NCI-H1105 treated with DMSO at 0.1 percent for 48 hours (cell line): ENCODE results near the gene CAP1.
"Not testable (repeated sequence)": the region's sequence is repeated elsewhere in the genome, so short reads cannot be mapped to it uniquely, and the experiment has no call there.

ENCODE experiments used
- DNase-seq: peaks from one replicate; lab custom pipeline; 2025; lab: John Stamatoyannopoulos, UW

The CAP1 gene, protein sequence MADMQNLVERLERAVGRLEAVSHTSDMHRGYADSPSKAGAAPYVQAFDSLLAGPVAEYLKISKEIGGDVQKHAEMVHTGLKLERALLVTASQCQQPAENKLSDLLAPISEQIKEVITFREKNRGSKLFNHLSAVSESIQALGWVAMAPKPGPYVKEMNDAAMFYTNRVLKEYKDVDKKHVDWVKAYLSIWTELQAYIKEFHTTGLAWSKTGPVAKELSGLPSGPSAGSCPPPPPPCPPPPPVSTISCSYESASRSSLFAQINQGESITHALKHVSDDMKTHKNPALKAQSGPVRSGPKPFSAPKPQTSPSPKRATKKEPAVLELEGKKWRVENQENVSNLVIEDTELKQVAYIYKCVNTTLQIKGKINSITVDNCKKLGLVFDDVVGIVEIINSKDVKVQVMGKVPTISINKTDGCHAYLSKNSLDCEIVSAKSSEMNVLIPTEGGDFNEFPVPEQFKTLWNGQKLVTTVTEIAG

DNA sequence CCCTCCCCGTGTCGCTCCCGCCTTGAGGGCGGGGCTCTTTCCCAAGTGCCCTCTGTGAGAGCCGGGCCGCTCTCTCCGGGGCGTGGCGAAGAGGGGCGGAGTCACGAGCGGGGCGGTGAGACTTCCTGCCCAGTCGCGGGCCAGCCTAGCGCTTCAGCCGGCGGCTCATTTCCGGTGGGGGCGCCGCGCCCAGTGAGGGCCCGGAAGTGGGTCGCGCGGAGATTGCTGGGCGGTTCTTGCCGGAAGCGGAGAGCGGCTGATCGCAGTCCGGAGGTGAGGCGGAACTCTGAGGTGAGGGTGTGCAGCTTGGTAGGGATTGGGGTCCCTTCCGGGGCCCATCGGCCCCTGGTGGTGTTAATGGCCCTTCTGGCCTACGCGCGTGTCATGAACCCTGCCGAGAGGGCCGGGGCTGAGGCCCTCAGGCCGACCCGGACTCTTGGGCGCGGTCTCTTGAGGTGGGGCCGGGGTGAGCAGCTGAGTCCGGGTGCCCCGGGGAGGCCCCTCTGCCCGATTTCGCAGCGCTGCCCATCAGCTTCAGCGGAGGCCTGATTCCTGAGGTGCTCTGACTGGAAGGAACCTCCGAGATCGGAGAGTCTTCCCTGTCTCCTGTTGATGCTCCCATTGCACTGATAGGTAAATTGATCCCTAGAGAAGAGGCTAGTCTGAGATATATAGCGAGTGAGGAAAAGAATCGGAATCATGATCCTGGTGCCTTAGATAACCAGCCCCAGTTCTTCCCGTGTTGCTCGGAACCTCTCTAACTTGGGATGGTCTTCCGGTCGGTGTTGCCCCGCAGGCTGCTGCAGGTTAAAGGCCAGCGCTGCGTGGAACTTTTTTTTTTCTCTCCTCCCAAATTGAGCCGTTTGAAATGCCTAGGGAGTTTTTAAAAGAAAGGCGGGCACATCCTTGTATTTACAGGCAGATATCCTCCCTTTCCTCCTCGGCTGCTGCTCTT lies at the start of gene CAP1:
Gene CAP1, plus strand, starts transcription at position 219 of the 955 bp plus-strand sequence. CDS start 18,618 bp downstream, outside the sequence.
- peak; percentile 97 for DNase-seq

DNA sequence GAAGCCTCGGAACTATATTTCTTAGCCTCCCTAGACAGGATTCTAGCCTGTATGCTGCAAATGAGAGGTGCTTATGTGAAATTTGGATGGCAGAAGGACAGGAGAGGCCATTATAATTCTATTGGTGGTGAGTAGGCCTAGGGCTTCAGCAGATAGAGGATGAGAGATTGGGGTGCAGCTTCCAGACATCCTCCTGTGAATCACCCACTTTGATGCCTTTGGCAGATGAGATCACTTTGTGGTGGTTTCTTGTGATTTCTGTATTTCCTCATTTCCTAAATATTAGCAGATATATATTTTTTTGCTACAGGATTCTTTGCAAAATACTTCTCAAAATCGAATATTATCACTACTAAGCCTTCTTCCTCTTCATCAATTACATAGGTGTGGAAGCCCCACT lies 48.3 kb upstream of the CAP1 start:
- DNase-seq: no peak

DNA sequence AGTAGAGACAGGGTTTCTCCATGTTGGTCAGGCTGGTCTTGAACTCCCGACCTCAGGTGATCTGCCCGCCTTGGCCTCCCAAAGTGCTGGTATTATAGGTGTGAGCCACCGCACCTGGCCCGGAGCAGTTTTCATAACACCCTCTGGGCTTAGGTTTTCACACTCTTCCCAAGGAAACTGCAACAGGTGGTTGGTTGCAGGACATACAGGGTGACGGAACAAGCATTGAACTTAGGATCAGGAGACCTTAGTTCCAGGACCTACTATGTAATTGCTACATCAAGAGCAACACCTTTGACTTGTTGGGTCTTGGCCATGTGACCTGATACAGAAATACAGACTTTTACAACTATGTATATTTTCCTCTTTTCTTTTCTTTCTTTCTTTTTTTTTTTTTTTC lies 47.6 kb upstream of the CAP1 start:
- DNase-seq: no peak

DNA sequence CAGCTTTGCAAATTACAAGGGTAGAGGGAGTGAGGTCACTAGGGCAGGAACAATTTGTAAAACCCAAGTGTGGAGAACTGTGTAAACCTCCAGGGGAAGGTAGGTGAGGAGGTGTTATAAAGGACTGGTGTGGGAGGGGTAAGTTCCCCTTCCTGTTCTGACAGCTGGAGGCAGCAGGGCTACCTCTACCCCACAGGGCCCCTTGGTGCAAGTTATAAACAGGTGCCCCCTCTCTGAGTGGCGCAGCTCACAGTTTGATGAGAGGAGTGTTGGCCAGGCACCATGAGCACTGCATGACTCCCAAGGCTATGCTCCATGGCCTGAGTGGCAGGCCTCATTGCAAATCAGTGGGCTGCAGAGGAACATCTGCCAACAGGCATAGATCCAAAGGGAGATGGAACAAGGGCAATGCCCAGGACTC lies 44.5 kb upstream of the CAP1 start:
- DNase-seq: no peak

DNA sequence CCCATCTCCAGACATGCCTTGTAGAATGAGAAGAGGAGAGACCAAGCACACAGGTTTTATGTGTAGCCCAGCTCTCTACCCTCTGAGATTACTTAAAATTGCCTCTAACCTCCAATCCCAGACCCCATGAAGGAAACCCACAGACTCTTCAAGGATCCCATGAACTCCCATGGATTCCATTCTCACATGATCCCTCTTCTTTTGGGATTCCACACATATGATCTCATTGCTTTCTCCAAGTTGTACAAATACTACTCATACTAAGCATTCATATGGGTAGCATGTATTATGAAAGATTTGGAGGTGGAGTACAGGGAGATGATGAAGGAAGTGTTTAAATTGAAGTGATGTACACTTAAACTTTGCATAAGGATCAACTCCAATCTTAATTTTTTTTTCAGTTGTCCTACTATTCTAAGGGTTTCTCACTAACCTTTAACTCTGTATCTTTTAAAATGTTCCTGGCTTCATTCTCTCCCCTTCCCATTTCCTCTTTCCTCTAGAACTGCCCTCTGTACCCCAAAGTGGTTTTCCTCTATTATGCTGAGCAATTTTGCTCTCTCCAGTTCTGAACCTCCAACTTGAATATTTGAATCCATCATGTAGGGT lies 44.0 kb upstream of the CAP1 start:
- DNase-seq: no peak

DNA sequence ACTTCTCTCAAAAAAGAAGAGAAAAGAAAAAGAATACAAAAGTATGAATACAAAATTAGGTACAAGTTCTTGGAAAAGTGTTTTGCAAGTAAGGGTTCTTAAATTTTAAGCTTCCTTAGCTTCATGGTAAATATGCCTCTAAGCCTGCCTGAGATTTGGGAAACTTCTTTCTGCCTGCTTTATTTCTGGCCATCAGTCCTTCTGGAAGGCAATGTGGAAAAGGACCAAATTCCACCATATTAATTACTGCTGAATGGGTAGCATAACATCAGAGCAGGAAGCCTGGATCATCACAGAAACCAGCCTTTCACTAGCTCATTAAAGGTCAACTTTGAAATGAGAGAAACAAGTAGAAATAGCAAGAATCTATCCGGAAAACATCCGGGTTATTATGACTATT lies 39.1 kb upstream of the CAP1 start:
- DNase-seq: no peak

DNA sequence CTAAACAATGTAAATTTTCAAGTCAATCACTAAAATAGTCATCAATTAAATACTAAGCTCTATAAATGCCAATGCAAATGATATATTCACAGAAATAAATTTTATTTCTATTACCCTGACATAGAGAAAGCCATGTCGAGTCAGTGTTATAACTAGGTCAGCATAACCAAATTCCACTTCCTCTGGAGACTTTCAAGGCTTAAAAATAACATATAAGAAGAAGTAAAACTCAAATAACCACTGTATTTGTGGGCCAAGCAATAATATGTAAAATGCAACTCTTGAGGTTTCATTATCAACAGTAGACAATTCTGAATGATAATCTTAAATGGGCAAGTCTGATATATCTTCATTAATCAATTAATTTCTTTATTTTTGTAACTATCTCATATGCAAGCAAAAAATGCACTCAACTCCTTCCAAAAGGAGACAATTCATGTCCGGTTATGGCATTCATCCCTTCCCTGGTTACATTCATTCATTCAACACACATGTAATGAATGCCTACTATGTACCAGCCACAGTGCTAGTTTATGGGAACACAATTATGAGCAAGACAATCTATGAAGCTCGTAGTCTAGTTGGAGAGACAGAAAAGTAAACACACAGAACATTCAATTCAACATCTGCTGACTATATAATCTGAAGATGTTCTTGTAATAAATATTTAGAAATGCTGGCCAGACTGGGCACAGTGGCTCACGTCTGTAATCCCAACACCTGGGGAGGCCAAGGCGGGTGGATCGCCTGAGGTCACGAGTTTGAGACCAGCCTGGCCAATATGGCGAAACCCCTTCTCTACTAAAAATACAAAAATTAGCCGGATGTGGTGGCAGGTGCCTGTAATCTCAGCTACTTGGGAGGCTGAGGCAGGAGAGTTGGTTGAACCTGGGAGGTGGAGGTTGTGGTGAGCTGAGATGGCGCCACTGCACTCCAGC lies 37.1 kb upstream of the CAP1 start:
- DNase-seq: no peak

DNA sequence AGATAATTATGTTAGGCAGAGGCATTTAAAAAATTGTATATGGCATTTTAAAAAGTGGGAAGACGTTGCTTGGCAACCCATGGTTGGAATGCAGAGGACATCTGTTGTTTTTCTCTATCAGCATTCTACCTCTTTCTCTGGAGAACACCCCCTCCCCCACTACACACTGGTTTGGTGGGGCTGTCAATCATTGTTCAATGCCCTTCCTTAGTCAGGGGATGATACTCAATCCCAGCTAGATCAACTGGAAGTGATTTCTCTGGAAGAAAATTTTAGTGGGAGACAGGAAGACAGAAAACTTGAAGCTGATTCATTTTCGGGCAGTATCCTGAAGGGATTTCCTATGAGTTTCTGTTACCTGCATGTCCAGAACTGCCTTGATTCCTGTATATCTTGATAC lies 35.7 kb upstream of the CAP1 start:
- DNase-seq: no peak

DNA sequence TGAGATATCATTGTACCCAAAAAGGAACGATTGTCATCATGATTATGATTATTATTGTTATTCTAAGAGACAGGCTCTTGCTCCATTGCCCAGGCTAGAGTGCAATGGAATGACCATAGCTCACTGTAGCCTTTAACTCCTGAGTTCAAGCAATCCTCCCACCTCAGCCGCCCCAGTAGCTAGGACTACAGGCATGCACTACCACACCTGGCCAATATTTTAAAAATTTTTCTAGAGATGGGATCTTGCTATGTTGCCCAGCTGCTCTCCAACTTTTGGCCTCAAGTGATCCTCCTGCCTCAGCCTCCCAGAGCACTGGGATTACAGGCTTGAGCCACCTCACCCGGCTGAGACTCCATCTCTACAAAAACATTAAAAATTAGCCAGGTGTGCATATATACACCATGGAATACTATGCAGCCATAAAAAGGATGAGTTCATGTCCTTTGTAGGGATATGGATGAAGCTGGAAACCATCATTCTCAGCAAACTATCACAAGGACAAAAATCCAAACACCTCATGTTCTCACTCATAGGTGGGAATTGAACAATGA lies 33.0 kb upstream of the CAP1 start:
- DNase-seq: not testable (repeated sequence)

DNA sequence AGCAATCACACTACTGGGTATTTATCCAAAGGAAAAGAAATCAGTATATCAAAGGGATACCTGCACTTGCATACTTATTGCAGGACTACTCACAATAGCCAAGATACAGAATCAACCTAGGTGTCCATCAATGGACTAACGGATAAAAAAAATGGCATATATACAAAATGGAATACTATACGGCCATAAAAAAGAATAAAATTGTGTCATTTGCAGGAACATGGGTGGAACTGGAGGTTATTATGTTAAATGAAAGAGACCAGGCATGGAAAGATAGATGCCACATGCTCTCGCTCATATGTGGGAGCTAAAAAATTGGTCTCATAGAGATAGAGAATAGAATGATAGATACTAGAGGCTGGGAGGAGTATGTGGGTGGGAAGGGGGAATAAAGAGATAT lies 29.3 kb upstream of the CAP1 start:
- DNase-seq: no peak

DNA sequence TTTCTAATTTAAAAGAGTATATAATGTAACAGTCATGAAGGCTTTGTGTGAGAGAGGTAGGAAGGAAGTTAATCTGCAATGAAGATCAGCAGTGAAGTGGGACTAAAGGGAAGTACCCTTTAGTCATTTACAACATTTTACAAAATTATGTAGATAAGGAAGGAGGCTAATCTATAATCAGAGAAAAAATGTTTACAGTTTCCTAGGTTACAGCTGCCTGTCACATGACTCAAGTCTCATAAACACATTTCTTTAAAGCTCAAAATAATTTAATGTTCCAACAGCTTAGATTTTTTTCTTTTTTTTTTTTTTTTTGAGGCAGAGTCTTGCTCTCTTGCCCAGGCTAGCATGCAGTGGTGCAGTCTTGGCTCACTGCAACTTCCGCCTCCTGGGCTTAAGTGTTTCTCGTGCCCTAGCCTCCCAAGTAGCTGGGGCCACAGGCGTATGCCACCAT lies 26.2 kb upstream of the CAP1 start:
- DNase-seq: no peak

DNA sequence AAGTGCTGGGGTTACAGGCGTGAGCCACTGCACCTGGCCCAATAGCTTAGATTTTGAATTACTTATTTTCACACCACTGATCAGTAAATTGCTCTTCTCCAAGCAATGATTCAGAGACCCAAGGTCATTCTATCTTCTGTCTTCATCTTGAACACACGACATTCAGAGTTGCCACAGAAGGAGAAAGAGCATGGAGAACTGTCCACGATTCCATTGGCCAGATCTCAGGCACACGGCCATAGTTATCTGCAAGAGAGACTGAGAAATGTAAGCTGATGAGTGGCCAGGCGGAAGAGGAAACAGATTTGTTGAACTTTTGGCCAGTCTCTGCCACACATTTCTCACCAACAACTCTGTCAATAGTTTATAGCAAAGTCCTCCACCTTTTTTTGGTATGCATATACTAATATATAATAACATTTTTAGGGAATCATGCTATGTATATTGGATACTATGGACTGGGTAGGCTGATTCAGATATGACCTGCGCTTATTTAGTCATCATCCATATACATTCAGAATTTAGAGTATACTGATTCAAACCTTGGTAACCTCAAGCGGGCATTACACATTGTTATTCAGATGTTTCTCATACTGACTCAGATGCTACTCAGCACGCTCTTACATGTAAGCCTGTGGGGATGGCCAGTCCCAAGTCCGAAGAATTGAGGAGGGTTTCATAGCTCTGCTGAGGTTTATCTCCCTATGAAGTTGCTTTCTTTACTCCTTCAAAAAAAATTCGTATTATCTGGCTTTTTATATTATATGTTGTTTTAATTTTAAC lies 25.5 kb upstream of the CAP1 start:
- no peak for DNase-seq

DNA sequence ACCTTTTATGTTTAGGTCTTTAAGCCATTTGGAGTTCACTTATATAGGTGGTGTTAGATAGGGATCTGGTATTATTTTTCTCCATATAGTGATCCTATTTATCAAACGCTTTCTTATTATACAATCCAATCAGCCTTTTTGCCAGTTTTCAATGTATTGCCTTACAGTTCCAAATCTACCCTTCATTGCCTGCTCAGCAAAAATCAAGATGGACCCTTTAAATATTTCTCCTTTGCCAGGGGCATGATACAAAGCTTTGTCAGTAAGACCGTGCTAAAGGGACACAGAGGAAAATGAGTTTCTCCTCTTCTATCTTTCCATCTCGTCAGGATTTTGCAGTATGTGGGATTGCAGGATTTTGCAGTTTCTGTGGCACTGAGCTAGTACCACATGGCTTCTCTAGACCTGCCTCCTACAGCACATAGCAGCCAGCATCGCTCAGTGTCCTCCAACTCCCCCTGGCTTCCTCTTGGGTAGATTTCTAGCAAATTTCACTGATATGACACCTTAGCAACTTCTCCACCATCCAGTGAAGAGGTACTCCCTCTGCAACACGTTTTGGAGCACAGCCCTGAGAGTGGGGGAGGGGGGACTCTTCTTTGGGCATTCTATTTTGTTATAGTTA lies 22.5 kb upstream of the CAP1 start:
- no peak for DNase-seq

DNA sequence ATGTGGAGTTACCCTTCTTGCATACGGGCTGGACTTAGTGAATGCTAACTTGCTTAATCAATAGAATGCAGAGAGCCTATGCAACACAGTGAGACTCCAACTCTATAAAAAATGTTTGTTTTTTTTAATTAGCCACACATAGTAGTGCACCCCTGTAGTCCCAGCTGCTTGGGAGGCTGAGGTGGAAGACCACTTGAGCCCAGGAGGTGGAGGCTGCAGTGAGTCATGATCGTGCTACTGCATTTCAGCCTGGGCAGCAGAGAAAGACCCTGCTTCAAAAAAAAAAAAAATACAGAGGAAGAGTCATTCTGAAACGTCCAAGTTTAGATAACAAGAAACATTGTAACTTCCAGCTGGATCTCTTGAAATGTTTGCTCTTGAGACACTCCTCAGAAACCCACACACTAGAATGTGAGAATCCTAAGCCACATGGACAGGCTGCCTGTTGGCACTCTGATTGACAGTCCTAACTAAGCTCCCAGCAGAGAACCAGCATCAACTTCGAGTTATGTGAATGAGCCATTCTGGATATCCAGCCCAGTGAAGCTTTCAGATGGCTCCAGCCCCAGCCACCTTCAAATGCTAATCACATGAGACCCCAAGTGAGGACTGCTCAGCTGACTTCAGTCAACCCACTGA lies 20.0 kb upstream of the CAP1 start:
- no peak for DNase-seq

DNA sequence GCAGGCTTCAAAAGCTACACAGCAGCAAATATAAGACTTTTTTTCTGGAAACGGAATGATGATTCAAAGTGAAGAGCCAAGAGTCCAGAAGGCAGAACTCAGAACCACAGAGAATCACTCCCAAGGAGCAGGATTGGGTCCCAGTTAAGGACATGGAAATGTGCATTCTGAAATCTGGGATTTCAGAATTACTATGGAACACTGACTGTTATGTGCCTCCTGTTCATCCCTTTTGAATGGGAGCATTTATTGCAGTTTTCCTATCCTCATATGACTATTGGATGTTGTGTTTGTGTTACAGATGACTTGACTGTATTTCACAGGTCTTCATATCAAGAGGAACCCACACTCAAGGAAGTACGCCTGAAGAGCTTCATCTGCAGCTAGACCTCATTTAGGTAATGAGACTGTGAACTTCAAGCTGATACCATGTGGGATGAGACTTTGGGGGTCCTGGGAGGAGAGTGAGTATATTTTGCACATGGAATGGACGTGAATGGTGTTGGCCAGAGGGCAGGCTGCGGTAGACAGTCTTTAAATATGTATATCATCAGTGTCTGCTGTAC lies 17.1 kb upstream of the CAP1 start:
- no peak for DNase-seq

DNA sequence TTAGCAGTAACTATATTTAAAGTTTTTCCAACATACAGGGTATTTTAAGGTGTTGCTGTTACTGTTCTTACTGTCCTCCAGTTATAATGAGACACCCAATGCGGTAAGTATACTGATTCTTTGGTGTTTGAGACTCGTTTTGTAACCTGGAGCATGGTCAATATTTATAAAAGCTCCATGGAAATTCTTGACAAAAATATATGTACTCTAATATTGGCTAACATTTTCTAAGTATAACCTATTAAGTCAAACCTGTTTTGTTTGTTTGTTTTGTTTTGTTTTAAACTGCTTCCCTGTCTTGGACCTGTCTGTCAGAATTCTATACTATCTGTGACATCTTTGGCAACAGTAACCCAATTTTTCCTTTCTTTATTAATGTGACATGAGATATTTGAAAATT lies 15.9 kb upstream of the CAP1 start:
- DNase-seq: no peak

DNA sequence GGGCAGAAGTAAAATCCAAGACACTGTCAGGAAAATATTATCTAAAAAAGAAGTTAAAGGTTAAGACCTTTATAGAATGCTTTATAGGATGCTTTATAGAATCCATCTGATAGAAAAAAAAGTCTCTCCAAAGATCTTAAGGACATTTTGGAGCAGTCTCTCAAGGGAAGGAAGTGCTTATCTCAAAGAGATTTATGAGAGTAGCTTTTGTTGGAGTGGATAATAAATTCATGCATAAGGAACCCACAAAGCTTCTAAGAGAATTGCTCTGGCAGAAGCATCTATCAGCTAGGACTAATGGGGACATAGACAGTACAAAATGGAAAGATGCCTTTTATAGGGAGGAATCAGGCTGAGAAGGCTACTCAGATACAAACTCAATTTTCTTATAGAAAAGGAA lies 12.9 kb upstream of the CAP1 start:
- DNase-seq: no peak

DNA sequence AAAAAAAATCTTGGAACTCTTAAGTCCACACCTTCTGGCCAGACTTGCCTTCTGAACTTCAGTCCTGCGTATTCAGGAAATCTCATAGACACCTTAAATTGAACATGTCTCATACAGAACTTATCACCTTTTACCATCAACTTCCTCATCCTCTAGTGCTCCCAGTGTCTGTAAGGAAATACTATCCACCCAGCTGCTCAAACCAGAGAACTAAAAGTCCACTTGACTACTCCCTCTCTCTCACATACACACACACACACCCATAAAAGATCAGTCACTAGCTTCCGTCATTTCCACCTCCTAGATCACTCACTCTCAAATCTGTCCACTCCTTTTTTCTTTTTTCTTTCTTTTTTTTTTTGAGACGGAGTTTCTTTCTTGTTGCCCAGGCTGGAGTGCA lies 10.9 kb upstream of the CAP1 start:
- no peak for DNase-seq
